ENCODE results near the gene STAT3. TPM values are rescaled to one million over a fixed set of nuclear protein-coding genes. Genes with fewer than 3 reads are reported as not detected.

Gene STAT3
- total and polyA plus RNA-seq, 2 of the 13 experiments (the other 11 are each of a cell fraction or from before 2014, with no cell fraction given) = 61.8 to 62.4 TPM

DNA sequence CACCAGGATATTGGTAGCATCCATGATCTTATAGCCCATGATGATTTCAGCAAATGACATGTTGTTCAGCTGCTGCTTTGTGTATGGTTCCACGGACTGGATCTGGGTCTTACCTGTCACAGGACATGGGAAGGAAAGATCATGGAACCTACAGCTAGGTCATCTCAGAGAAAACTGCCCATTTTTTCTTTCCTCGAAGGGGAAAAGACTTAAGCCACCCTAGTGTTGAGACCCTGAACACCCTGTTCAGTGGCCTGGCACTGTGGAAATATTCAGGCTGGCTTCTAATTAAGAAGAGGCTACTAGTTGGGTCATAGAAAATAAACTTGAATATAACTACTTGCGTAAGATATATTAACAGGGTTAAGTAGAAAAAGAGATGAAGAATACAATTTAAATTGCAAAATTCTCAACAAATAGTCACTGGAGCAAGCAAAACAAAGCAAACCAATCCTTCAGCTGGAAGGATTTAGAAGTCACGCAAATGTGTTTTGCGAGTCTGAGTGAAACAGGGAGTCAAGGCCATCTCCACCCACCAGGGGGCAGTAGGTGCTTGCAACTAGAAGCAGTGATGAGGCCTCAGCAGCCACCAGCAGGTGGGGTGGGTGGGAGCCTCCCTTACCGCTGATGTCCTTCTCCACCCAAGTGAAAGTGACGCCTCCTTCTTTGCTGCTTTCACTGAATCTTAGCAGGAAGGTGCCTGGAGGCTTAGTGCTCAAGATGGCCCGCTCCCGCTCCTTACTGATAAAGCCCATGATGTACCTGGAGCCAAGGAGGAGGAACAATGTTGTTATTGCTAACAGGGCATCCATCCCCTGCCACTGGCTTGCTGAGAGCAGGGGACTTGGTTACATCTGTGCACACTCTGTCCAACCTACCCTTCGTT lies 65.6 kb downstream of the STAT3 start (continued):
- TF ChIP-seq ZNF329 (CRISPR knock-in tag; IDR thresholded peaks at IDR 0.05; ENCODE audit: low read depth) (no peak), HNF4G (IDR thresholded peaks at IDR 0.05; ENCODE audit: borderline replicate concordance, low read depth, low read length) (no peak), HNF4G (CRISPR knock-in tag; IDR thresholded peaks at IDR 0.05; ENCODE audit: borderline replicate concordance, low read depth) (0 out of 2 replicates have a peak, but pooled peaks have one; percentile 12), ELF1 (CRISPR knock-in tag; IDR thresholded peaks at IDR 0.05) (no peak), KLF6 (CRISPR knock-in tag; IDR thresholded peaks at IDR 0.05) (peak; percentile 87; the same call in 1 of the 2 replicates), MAZ (IDR thresholded peaks at IDR 0.05; ENCODE audit: borderline replicate concordance, low read depth, low read length) (no peak), MAZ (CRISPR knock-in tag; IDR thresholded peaks at IDR 0.05; ENCODE audit: low read depth) (peak; percentile 60; the same call in 1 of the 2 replicates), ATM (IDR thresholded peaks at IDR 0.05; ENCODE audit: borderline replicate concordance) (no peak), KMT2B (CRISPR knock-in tag; IDR thresholded peaks at IDR 0.05) (peak; percentile 57; the same call in 1 of the 2 replicates), ZNF441 (CRISPR knock-in tag; IDR thresholded peaks at IDR 0.05; ENCODE audit: borderline replicate concordance) (no peak), ZNF713 (CRISPR knock-in tag; IDR thresholded peaks at IDR 0.05) (no peak), ARNT2 (CRISPR knock-in tag; IDR thresholded peaks at IDR 0.05; ENCODE audit: low read depth) (no peak), ISL2 (CRISPR knock-in tag; IDR thresholded peaks at IDR 0.05) (peak; percentile 48; the same call in 1 of the 2 replicates), ZNF556 (CRISPR knock-in tag; IDR thresholded peaks at IDR 0.05; ENCODE audit: borderline replicate concordance) (no peak), FOXA1 (IDR thresholded peaks at IDR 0.05) (no peak), FOXA1 (CRISPR knock-in tag; IDR thresholded peaks at IDR 0.05) (peak; percentile 21; the same call in 1 of the 2 replicates), ZNF777 (CRISPR knock-in tag; IDR thresholded peaks at IDR 0.05) (no peak), ZSCAN22 (CRISPR knock-in tag; IDR thresholded peaks at IDR 0.05) (no peak), SATB2 (CRISPR knock-in tag; IDR thresholded peaks at IDR 0.05) (no peak)
- TF ChIP-seq, protein P1, sequence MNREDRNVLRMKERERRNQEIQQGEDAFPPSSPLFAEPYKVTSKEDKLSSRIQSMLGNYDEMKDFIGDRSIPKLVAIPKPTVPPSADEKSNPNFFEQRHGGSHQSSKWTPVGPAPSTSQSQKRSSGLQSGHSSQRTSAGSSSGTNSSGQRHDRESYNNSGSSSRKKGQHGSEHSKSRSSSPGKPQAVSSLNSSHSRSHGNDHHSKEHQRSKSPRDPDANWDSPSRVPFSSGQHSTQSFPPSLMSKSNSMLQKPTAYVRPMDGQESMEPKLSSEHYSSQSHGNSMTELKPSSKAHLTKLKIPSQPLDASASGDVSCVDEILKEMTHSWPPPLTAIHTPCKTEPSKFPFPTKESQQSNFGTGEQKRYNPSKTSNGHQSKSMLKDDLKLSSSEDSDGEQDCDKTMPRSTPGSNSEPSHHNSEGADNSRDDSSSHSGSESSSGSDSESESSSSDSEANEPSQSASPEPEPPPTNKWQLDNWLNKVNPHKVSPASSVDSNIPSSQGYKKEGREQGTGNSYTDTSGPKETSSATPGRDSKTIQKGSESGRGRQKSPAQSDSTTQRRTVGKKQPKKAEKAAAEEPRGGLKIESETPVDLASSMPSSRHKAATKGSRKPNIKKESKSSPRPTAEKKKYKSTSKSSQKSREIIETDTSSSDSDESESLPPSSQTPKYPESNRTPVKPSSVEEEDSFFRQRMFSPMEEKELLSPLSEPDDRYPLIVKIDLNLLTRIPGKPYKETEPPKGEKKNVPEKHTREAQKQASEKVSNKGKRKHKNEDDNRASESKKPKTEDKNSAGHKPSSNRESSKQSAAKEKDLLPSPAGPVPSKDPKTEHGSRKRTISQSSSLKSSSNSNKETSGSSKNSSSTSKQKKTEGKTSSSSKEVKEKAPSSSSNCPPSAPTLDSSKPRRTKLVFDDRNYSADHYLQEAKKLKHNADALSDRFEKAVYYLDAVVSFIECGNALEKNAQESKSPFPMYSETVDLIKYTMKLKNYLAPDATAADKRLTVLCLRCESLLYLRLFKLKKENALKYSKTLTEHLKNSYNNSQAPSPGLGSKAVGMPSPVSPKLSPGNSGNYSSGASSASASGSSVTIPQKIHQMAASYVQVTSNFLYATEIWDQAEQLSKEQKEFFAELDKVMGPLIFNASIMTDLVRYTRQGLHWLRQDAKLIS (CRISPR knock-in tag; IDR thresholded peaks at IDR 0.05) = no peak
- TF ChIP-seq, protein P2, sequence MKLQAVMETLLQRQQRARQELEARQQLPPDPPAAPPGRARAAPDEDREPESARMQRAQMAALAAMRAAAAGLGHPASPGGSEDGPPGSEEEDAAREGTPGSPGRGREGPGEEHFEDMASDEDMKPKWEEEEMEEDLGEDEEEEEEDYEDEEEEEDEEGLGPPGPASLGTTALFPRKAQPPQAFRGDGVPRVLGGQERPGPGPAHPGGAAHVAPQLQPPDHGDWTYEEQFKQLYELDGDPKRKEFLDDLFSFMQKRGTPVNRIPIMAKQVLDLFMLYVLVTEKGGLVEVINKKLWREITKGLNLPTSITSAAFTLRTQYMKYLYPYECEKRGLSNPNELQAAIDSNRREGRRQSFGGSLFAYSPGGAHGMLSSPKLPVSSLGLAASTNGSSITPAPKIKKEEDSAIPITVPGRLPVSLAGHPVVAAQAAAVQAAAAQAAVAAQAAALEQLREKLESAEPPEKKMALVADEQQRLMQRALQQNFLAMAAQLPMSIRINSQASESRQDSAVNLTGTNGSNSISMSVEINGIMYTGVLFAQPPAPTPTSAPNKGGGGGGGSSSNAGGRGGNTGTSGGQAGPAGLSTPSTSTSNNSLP (IDR thresholded peaks at IDR 0.05; ENCODE audit: low read depth, low read length) = 0 out of 2 replicates have a peak, but pooled peaks have one; percentile 33
- TF ChIP-seq, protein P3, sequence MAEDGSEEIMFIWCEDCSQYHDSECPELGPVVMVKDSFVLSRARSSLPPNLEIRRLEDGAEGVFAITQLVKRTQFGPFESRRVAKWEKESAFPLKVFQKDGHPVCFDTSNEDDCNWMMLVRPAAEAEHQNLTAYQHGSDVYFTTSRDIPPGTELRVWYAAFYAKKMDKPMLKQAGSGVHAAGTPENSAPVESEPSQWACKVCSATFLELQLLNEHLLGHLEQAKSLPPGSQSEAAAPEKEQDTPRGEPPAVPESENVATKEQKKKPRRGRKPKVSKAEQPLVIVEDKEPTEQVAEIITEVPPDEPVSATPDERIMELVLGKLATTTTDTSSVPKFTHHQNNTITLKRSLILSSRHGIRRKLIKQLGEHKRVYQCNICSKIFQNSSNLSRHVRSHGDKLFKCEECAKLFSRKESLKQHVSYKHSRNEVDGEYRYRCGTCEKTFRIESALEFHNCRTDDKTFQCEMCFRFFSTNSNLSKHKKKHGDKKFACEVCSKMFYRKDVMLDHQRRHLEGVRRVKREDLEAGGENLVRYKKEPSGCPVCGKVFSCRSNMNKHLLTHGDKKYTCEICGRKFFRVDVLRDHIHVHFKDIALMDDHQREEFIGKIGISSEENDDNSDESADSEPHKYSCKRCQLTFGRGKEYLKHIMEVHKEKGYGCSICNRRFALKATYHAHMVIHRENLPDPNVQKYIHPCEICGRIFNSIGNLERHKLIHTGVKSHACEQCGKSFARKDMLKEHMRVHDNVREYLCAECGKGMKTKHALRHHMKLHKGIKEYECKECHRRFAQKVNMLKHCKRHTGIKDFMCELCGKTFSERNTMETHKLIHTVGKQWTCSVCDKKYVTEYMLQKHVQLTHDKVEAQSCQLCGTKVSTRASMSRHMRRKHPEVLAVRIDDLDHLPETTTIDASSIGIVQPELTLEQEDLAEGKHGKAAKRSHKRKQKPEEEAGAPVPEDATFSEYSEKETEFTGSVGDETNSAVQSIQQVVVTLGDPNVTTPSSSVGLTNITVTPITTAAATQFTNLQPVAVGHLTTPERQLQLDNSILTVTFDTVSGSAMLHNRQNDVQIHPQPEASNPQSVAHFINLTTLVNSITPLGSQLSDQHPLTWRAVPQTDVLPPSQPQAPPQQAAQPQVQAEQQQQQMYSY (CRISPR knock-in tag; IDR thresholded peaks at IDR 0.05) = no peak
